Measurements from ENCODE around the gene CLCN6.

DNA sequence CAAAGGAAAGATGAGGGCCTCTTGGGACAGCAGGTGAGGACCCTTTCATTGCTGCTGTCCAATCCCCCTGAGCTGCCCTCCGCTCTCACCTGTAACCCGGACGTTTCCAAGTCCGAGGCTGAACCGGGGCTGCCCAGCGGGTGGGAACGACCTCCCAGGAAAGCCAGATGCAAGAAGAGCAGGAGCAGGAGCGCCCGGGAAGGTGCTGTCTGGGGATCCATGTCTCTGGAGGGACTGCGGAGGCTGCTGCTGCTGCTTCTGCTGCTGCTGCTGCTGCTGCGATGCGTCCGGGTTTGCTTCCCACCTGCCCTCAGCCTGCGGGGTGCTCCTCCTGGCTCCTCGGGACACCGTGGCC is 52.6 kb downstream of the CLCN6 start, which contains the start of gene NPPB:
- TF ChIP-seq POLR2A (IDR thresholded peaks at IDR 0.05; ENCODE audit: control extremely low read depth in 1 of 2, low read depth in 2 of 2, low read length in 2 of 2), result no peak
- TF ChIP-seq, protein P1, sequence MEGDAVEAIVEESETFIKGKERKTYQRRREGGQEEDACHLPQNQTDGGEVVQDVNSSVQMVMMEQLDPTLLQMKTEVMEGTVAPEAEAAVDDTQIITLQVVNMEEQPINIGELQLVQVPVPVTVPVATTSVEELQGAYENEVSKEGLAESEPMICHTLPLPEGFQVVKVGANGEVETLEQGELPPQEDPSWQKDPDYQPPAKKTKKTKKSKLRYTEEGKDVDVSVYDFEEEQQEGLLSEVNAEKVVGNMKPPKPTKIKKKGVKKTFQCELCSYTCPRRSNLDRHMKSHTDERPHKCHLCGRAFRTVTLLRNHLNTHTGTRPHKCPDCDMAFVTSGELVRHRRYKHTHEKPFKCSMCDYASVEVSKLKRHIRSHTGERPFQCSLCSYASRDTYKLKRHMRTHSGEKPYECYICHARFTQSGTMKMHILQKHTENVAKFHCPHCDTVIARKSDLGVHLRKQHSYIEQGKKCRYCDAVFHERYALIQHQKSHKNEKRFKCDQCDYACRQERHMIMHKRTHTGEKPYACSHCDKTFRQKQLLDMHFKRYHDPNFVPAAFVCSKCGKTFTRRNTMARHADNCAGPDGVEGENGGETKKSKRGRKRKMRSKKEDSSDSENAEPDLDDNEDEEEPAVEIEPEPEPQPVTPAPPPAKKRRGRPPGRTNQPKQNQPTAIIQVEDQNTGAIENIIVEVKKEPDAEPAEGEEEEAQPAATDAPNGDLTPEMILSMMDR (IDR thresholded peaks at IDR 0.05; ENCODE audit: control extremely low read depth in 1 of 3, insufficient read depth in 1 of 3, low read depth in 1 of 3, low read length in 3 of 3), result no peak
